ENCODE results near the gene SPEM1. TPM values are rescaled to one million over a fixed set of nuclear protein-coding genes. Genes with fewer than 3 reads are reported as not detected.
A peak's percentile ranks its signal among the peaks of the same experiment; 100 is the strongest.

The SPEM1 gene
- total RNA-seq, 1 donor from 2014 or later, result 0.23 TPM

GRCh38 chr17:7403977-7404736, 16.0 kb upstream of the SPEM1 start, which contains the start of gene TMEM256:
TMEM256 (minus strand) TSS chr17:7404097; CDS start chr17:7404084, 13 bp downstream.
- FAIRE-seq (peak; percentile 74), DNase-seq (ENCODE audit: low read depth) (peak; percentile 98)
- Mint-ChIP-seq H3K4me1 (ENCODE audit: low read depth, unreplicated experiment) (peaks cover 18% of the 10 kb centered on the region), H3K27ac (ENCODE audit: unreplicated experiment) (peak within 1 kb of the TSS; percentile 83), H3K36me3 (ENCODE audit: low read depth, unreplicated experiment) (peaks cover 7% of the 10 kb centered on the region), H3K4me3 (ENCODE audit: unreplicated experiment) (peak within 1 kb of the TSS; percentile 90), H3K9me3 (ENCODE audit: unreplicated experiment) (no peaks in the 10 kb centered on the region), H3K27me3 (ENCODE audit: low read depth, unreplicated experiment) (no peaks in the 10 kb centered on the region)
- Histone ChIP-seq H3K27ac (ENCODE audit: low read depth, low read length) (peak within 1 kb of the TSS; percentile 53), H3K4me2 (ENCODE audit: low read length) (peak within 1 kb of the TSS; percentile 97), H3K4me1 (ENCODE audit: insufficient read depth, low read length) (peaks cover 13% of the 10 kb centered on the region), H2AFZ (ENCODE audit: low read depth, low read length) (peak within 1 kb of the TSS; percentile 75), H3K4me3 (ENCODE audit: insufficient read depth, low read depth, low read length) (peak within 1 kb of the TSS; percentile 72), H4K20me1 (ENCODE audit: insufficient read depth, low read length) (peaks cover 20% of the 10 kb centered on the region), H3K36me3 (ENCODE audit: insufficient read depth, low read length) (no peaks in the 10 kb centered on the region), H3K9me3 (ENCODE audit: insufficient read depth, low read depth, low read length) (no peaks in the 10 kb centered on the region), H3K27me3 (ENCODE audit: insufficient read depth, low read length) (no peaks in the 10 kb centered on the region), H3K9ac (ENCODE audit: low read length) (peak within 1 kb of the TSS; percentile 84), H3K79me2 (ENCODE audit: insufficient read depth, low read length) (peaks cover 24% of the 10 kb centered on the region)
- TF ChIP-seq CTCF (IDR thresholded peaks at IDR 0.05; ENCODE audit: insufficient read depth, low read depth, low read length) (no peak), EZH2 (IDR thresholded peaks at IDR 0.05; ENCODE audit: insufficient read depth, low read length) (no peak)

GRCh38 chr17:7404737-7405349, 15.3 kb upstream of the SPEM1 start:
- peak overlapping the region; percentile 90 for H3K4me3 Mint-ChIP-seq (ENCODE audit: unreplicated experiment)
- TF ChIP-seq CTCF (IDR thresholded peaks at IDR 0.05; ENCODE audit: insufficient read depth, low read depth, low read length), result no peak
- no peak for TF ChIP-seq EZH2 (IDR thresholded peaks at IDR 0.05; ENCODE audit: insufficient read depth, low read length)
- peaks cover 20% of the 10 kb centered on the region for H4K20me1 ChIP-seq (ENCODE audit: insufficient read depth, low read length)
- H3K4me1 Mint-ChIP-seq (ENCODE audit: low read depth, unreplicated experiment), result peaks cover 18% of the 10 kb centered on the region
- peak overlapping the region; percentile 14 for H3K27ac ChIP-seq (ENCODE audit: low read depth, low read length)
- H3K27ac Mint-ChIP-seq (ENCODE audit: unreplicated experiment), result peak overlapping the region; percentile 83
- H2AFZ ChIP-seq (ENCODE audit: low read depth, low read length), result peak overlapping the region; percentile 75
- peak overlapping the region; percentile 97 for H3K4me2 ChIP-seq (ENCODE audit: low read length)
- H3K9me3 ChIP-seq (ENCODE audit: insufficient read depth, low read depth, low read length), result no peaks in the 10 kb centered on the region
- no peaks in the 10 kb centered on the region for H3K27me3 Mint-ChIP-seq (ENCODE audit: low read depth, unreplicated experiment)
- peaks cover 10% of the 10 kb centered on the region for H3K36me3 Mint-ChIP-seq (ENCODE audit: low read depth, unreplicated experiment)
- no peaks in the 10 kb centered on the region for H3K9me3 Mint-ChIP-seq (ENCODE audit: unreplicated experiment)
- DNase-seq (ENCODE audit: low read depth) (no peak), FAIRE-seq (no peak)
- H3K9ac ChIP-seq (ENCODE audit: low read length), result peak overlapping the region; percentile 84
- H3K4me3 ChIP-seq (ENCODE audit: insufficient read depth, low read depth, low read length), result peak overlapping the region; percentile 72
- H3K27me3 ChIP-seq (ENCODE audit: insufficient read depth, low read length), result no peaks in the 10 kb centered on the region
- H3K4me1 ChIP-seq (ENCODE audit: insufficient read depth, low read length), result peaks cover 13% of the 10 kb centered on the region
- H3K36me3 ChIP-seq (ENCODE audit: insufficient read depth, low read length), result peaks cover 3% of the 10 kb centered on the region
- peaks cover 24% of the 10 kb centered on the region for H3K79me2 ChIP-seq (ENCODE audit: insufficient read depth, low read length)

All from astrocyte (in vitro differentiated cells and primary cell).